PFSK-1 (cell line): ENCODE data around the gene XRCC1.

Experiments used
- POLR2AphosphoS5 ChIP-seq: IDR thresholded peaks from 2 replicates; pipeline ENCODE4 v1.6.1; 2012; ENCODE audit warnings: low read depth, mild to moderate bottlenecking, control low read depth, low read length, moderate library complexity
- REST ChIP-seq, 2 experiments: IDR thresholded peaks; 2 replicates each; pipeline versions ENCODE4 v1.6.1 to v1.8.0; 2011 to 2012; ENCODE audit warnings: low read depth in 2 of 2, low read length in 2 of 2, control low read depth in 1 of 2, inconsistent platforms in 1 of 2, mild to moderate bottlenecking in 1 of 2, moderate library complexity in 1 of 2; ENCODE audit not compliant: insufficient read depth in 1 of 2
- TAF1 ChIP-seq: IDR thresholded peaks from 2 replicates; pipeline ENCODE4 v1.6.1; 2012; ENCODE audit warnings: low read length, control low read depth, borderline replicate concordance; ENCODE audit not compliant: insufficient read depth

- TF ChIP-seq POLR2AphosphoS5, result no peak
- TF ChIP-seq REST (IDR thresholded peaks at IDR 0.05; ENCODE audit: insufficient read depth in 1 of 2, low read depth in 2 of 2, low read length in 2 of 2), result no peak
- TF ChIP-seq TAF1, result no peak
Measured at GRCh38 chr19:43622956-43623355, 47.6 kb upstream of the XRCC1 start.
